ENCODE results near the gene GTF2A1. TPM values are rescaled to one million over a fixed set of nuclear protein-coding genes. Genes with fewer than 3 reads are reported as not detected.

The GTF2A1 gene
- total and polyA plus RNA-seq, 2 donors from 2014 or later = 4.7 to 27.0 TPM

DNA sequence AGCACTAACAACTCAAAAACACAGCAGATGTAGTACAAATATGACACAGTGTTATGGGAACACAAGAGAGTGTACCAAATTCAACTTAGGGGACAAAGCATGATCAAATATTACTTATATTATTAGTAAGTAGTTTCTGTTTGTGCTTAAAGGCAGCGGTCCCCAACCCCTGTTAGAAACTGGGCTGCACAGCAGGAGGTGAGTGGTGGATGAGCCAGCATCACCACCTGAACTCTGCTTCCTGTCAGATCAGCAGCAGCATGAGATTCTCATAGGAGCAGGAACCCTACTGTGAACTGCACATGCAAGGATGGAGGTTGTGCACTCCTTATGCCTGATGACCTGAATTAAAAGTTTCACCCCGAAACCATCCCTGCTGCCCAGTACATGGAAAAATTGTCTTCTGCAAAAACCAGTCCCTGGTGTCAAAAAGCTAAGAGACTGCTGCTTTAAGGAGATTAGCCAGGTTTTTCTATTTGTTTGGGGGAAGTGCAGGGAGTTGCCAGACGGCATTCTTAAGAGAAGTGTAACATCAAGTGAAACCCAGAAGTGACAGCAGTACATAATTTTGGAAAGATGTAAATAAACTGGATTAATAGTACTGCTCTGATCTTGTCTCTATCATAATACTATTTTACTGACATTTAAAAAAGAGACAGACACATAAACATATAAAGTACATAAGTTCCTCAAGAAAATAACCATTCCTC is 26.7 kb downstream of the GTF2A1 start:
- no peak for DNase-seq
- Histone ChIP-seq H3K4me1 (ENCODE audit: control insufficient read depth in 2 of 3, insufficient read depth in 2 of 3, low read depth in 1 of 3, low read length in 3 of 3) (no peaks in the 10 kb centered on the region), H3K27ac (ENCODE audit: low read depth in 2 of 2, low read length in 2 of 2) (no peak overlapping the region), H3K36me3 (ENCODE audit: control insufficient read depth in 2 of 3, insufficient read depth in 3 of 3, low read length in 3 of 3) (peaks cover 4 to 25% (median 14%) of the 10 kb centered on the region in 3 donors), H3K9ac (ENCODE audit: low read length in 3 of 3) (no peak overlapping the region), H3K9me3 (ENCODE audit: control insufficient read depth in 2 of 3, insufficient read depth in 1 of 3, low read length in 3 of 3) (no peaks in the 10 kb centered on the region), H3K27me3 (ENCODE audit: control insufficient read depth, insufficient read depth, low read length) (no peaks in the 10 kb centered on the region), H3K4me3 (ENCODE audit: low read length in 3 of 3) (no peak overlapping the region)
- intact Hi-C loops (cut with DNase I) = no loop called here
- TF ChIP-seq, protein P1, sequence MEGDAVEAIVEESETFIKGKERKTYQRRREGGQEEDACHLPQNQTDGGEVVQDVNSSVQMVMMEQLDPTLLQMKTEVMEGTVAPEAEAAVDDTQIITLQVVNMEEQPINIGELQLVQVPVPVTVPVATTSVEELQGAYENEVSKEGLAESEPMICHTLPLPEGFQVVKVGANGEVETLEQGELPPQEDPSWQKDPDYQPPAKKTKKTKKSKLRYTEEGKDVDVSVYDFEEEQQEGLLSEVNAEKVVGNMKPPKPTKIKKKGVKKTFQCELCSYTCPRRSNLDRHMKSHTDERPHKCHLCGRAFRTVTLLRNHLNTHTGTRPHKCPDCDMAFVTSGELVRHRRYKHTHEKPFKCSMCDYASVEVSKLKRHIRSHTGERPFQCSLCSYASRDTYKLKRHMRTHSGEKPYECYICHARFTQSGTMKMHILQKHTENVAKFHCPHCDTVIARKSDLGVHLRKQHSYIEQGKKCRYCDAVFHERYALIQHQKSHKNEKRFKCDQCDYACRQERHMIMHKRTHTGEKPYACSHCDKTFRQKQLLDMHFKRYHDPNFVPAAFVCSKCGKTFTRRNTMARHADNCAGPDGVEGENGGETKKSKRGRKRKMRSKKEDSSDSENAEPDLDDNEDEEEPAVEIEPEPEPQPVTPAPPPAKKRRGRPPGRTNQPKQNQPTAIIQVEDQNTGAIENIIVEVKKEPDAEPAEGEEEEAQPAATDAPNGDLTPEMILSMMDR (IDR thresholded peaks at IDR 0.05; ENCODE audit: borderline replicate concordance, extremely low read depth, insufficient read depth) = no peak
- no peak for FAIRE-seq

DNA sequence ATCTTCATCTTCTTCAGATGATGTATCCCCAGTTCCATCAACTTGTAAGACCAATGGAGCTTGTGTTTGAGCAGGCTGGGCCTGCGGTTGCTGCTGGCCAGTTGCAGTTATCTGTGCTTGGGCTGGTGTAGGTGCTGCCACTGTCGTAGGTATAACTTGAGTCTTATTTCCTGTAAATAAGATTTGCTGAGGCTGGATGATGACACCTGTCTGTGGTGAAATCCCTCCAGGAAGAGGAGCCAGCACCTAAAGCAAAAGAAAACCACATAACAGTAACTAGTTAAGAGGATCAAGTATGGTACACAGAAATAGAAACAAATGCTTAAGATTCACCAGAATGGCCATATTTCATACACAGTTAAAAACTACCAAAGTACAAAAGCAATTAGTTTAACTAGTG is 28.2 kb downstream of the GTF2A1 start:
- DNase-seq = no peak
- Histone ChIP-seq H3K4me3 (ENCODE audit: low read length in 3 of 3) (no peak overlapping the region), H3K9ac (ENCODE audit: low read length in 3 of 3) (no peak overlapping the region), H3K27me3 (ENCODE audit: control insufficient read depth, insufficient read depth, low read length) (no peaks in the 10 kb centered on the region), H3K27ac (ENCODE audit: low read depth in 2 of 2, low read length in 2 of 2) (no peak overlapping the region), H3K4me1 (ENCODE audit: control insufficient read depth in 2 of 3, insufficient read depth in 2 of 3, low read depth in 1 of 3, low read length in 3 of 3) (no peaks in the 10 kb centered on the region), H3K36me3 (ENCODE audit: control insufficient read depth in 2 of 3, insufficient read depth in 3 of 3, low read length in 3 of 3) (peaks cover 4 to 25% (median 14%) of the 10 kb centered on the region in 3 donors), H3K9me3 (ENCODE audit: control insufficient read depth in 2 of 3, insufficient read depth in 1 of 3, low read length in 3 of 3) (no peaks in the 10 kb centered on the region)
- FAIRE-seq = no peak
- TF ChIP-seq, protein P1 (IDR thresholded peaks at IDR 0.05; ENCODE audit: borderline replicate concordance, extremely low read depth, insufficient read depth) = no peak
- intact Hi-C loops (cut with DNase I) = no loop called here

DNA sequence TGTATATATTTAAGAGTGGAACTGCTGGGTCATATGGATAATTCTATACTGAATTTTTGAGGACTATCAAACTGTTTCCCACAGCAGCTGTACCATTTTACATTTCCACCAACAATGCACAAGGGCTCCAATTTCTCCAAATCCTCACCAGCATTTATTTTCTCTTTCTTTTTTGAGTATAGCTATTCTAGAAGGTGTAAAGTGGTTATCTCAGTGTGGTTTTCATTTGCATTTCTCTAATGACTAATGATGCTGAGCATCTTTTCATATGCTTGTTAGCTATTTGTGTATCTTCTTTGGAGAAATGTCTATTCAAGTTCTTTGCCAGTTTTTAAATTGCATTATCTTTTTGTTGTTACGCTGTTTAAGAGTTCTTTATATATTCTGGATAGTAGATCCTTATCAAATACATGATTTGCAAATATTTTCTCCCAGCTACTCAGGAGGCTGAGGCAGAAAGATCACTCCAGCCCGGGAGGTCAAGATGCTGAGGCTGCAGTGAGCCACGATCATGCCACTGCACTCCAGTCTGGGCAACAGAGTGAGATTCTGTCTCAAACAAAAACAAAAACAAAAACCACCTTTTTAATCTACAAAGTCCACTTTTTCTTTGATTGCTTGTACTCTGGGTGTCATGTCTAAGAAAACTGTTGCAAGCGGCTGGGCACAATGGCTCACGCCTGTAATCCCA is 32.8 kb downstream of the GTF2A1 start:
- Histone ChIP-seq H3K4me3 (ENCODE audit: low read length in 3 of 3) (no peak overlapping the region), H3K9ac (ENCODE audit: low read length in 3 of 3) (no peak overlapping the region), H3K36me3 (ENCODE audit: control insufficient read depth in 2 of 3, insufficient read depth in 3 of 3, low read length in 3 of 3) (peaks cover 0 to 22% (median 13%) of the 10 kb centered on the region in 3 donors), H3K4me1 (ENCODE audit: control insufficient read depth in 2 of 3, insufficient read depth in 2 of 3, low read depth in 1 of 3, low read length in 3 of 3) (no peaks in the 10 kb centered on the region), H3K27ac (ENCODE audit: low read depth in 2 of 2, low read length in 2 of 2) (no peak overlapping the region), H3K27me3 (ENCODE audit: control insufficient read depth, insufficient read depth, low read length) (no peaks in the 10 kb centered on the region), H3K9me3 (ENCODE audit: control insufficient read depth in 2 of 3, insufficient read depth in 1 of 3, low read length in 3 of 3) (no peaks in the 10 kb centered on the region)
- DNase-seq (no peak), FAIRE-seq (no peak)
- TF ChIP-seq, protein P1 (IDR thresholded peaks at IDR 0.05; ENCODE audit: borderline replicate concordance, extremely low read depth, insufficient read depth) = no peak
- intact Hi-C loops (cut with DNase I) = no loop called here

Data from kidney (tissue), 14 donors.